SKM-1 (cell line): ENCODE data around the gene TARDBP.
"Not testable (repeated sequence)": the region's sequence is repeated elsewhere in the genome, so short reads cannot be mapped to it uniquely, and the experiment has no call there.

Experiments used
- DNase-seq: peaks from one replicate; lab custom pipeline; 2025; ENCODE audit not compliant: unreplicated experiment; lab: John Stamatoyannopoulos, UW

The TARDBP gene

DNA sequence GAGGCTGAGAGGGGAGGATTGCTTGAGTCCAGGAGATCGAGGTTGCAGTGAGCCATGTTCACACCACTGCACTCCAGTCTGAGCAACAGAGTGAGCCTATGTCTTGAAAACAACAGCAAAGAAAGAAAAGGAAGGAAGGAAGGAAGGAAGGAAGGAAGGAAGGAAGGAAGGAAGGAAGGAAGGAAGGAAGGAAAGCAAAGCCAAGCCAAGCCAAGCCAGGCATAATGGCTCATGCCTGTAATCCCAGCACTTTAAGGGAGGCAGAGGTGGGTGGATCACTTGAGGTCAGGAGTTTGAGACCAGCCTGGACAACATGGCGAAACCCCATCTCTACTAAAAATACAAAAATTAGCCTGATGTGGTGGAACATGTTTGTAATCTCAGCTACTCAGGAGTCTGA, 20.4 kb upstream of the TARDBP start:
- DNase-seq, result not testable (repeated sequence)

DNA sequence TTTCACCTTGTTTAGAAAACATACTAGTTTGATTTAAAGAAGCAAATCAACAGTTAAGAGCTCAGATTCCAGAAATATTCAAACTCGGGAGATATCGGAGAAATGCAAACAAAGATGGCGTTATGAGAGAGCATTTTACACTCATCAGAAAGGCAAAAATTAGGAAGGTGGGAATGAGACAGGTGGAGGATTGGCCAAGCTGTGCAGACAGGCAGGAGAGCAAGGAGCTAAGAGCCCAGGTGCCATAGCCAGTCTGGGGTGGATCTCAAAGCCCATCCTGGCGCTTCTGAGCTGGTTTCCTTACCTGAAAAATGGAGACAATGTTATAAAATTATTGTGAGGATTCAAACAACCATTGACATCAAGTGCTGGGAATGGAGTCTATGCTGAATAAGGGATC, 19.6 kb upstream of the TARDBP start:
- DNase-seq, result no peak

DNA sequence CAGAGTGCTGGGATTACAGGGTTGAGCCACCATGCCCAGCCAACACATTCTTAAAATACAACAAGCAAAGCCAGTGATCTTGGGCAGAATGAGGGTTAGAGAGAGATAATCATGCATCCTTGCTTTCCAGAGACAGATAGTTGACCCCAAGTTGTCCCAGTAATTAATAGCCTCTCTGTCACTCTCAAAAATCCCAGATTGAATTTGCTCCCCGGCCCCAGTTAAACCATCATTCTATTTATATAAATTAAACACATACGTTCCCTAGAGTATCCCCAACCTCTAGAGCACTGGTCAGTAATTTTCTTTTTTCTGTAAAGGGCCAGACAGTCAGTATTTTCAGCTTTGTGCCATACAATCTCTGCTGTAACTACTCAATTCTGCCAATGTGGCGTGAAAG, 16.4 kb upstream of the TARDBP start:
- no peak for DNase-seq

DNA sequence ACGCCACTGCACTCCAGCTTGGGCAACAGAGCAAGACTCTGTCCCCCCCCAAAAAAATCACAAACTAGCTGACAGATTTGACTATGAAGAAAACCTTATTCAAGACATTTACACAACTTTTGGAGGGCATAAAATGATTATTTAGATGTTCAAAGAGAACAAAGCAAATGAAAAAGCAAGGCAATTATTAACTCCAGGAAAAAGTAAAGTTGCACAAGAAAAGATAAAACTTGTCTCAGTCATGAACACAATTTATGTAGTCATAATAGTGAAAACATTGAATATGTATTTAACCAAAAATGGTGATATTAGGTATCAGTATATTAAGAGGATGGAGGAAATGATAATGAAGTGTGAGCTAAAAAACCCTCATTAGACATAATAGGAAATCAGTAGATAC, 11.9 kb upstream of the TARDBP start:
- DNase-seq, result no peak

DNA sequence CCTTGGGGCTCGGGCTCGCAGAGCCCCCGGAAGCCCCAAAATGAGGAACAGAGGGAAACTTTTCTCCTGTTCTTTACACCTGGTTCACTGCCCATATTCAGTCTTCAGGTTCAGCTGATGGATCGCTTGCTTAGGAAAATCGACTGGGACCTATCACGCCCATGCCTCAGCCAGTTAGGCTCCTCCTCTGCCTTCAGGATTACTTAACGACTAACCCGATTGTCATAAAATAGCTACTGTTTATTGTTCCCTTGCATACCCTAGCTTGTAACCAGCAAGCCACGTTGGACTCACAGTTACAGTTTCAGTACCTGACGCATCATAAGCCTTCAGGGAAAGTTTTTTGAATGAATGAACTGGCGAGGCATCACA, 692 bp downstream of the TARDBP start:
- DNase-seq, result no peak

DNA sequence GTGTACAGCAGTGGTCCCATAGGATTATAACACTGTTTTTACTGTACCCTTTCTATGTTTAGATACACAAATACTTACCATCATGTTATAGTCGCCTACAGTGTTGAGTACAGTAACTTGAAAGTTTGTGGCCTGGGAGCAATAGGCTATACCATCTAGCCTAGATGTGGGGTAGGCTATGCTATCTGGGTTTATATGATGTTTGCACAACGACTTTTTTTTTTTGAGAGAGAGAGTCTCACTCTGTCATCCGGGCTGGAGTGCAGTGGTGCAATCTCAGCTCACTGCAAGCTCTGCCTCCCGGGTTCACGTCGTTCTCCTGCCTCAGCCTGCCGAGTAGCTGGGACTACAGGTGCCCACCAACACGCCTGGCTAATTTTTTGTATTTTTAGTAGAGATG, 6.9 kb downstream of the TARDBP start:
- DNase-seq, result not testable (repeated sequence)

DNA sequence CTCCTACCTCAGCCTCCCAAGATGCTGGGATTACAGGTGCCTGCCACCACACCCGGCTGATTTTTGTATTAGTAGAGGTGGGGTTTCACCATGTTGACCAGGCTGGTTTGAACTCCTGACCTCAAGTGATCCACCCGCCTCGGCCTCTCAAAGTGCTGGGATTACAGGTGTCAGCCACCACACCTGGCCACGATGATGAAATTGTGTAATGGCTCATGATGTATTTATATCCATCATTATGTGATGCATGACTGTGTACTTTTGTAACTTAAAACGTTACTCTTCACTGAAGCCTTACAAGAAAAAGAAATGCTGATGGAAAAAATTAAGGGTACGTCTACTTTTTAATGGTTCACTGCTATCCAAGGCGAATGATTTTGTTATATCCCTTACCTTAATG, 7.5 kb downstream of the TARDBP start:
- no peak for DNase-seq

DNA sequence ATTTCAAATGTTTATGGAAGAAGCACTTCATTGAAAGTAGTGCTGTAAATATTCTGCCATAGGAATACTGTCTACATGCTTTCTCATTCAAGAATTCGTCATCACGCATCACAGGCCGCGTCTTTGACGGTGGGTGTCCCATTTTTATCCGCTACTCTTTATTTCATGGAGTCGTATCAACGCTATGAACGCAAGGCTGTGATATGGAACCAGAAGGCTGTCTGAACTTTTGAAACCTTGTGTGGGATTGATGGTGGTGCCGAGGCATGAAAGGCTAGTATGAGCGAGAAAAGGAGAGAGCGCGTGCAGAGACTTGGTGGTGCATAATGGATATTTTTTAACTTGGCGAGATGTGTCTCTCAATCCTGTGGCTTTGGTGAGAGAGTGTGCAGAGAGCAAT, 10.7 kb downstream of the TARDBP start:
- no peak for DNase-seq

DNA sequence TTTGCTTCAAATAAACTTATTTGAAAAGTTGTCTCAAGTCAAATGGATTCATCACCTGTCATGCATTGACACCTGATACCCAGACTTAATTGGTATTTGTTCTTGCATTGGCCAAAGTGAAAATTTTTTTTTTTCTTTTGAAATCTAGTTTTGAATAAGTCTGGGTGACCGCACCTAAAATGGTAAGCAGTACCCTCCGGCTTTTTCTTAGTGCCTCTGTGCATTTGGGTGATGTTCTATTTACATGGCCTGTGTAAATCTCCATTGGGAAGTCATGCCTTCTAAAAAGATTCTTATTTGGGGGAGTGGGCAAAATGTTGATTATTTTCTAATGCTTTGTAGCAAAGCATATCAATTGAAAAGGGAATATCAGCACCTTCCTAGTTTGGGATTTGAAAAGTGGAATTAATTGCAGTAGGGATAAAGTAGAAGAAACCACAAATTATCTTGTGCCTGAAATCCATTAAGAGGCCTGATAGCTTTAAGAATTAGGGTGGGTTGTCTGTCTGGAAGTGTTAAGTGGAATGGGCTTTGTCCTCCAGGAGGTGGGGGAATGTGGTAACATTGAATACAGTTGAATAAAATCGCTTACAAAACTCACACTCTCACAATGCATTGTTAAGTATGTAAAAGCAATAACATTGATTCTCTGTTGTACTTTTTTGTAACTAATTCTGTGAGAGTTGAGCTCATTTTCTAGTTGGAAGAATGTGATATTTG, 11.9 kb downstream of the TARDBP start:
- DNase-seq, result no peak

DNA sequence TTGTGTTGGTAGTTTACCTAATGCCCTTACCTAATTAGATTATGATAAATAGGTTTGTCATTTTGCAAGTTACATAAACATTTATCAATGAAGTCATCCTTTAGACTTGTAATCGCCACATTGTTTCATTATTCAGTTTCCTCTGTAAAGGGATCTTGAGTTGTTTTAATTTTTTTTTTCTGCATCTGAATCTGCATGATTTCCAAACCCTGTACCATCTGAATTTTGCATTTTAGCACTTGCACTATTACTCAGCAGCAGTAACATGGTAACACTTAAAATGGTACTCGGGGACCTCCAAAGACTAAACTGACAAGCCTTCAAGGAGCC, 12.4 kb downstream of the TARDBP start:
- no peak for DNase-seq

DNA sequence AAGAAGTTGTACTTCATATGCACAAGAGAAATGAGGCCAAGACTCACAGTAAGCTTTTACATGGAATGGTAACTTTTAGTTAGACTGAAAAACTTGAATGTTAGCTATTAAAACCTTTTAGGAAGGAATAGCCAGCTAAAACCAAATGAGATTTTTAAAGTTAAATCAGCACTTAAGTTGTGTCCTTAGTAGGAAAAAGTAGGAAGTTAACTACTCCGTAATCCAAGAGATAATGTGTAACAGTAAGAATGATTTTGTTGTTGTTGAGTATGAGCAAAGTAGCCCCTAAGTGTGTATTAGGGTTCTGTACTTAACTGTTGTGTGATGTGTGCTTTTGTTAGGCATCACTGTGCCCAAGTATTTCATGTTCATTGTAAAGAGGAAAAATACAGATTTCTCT, 13.2 kb downstream of the TARDBP start:
- DNase-seq, result no peak

DNA sequence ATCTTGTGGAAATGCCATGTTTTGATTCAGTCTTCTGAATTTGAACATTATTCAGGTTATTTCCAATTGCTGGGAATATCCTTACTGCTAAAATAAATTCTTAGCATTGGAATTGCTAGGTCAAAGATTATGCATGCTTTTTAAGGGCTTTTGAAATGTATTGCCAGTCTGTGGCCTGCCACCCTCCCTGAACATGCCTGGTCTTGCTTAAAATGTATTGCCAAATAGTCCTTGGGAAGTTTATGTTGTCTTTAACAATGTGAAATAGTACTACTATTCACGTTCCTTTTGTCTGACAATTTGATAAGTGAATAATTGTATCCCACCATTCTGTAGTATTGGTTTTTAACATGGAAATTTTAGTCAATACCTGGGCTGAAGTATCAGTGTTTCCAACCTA, 13.6 kb downstream of the TARDBP start:
- no peak for DNase-seq

DNA sequence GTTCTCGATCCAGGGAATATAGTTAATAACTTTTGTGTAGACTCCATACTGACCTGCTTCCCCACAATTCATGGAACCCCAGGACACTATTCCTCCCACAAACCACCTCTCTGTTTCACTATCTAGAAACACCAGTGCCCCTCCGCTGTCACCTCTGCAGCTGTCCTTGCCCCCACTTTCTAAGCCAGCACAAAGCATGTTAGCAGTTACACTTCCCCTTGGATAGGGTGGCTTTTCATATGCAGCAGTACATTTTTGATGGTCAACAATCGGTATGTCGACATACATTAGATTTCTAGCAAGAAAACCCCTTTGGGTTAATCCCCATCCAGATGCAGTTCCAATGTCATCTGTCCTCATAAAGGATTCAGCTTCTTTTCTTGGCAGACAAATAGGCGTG, 14.4 kb downstream of the TARDBP start:
- DNase-seq, result no peak

DNA sequence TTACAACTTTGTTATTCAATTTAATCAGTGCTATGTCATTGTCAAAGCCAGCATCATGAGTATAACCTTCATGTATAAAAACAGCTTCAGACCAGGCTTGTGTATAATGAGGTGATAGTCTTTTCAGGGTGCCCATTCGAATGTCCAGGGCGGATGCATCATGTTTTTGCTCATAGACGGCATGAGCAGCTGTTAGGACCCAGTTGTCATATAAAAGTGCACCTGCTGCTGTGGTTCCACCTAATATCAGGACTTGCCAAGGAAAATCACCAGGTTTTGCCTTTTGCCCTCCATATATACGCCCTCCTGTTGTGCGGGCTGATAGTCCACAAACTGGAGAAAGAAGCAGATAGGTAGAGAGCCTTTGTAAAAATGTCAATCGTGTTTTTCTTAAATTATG, 14.9 kb downstream of the TARDBP start:
- no peak for DNase-seq

DNA sequence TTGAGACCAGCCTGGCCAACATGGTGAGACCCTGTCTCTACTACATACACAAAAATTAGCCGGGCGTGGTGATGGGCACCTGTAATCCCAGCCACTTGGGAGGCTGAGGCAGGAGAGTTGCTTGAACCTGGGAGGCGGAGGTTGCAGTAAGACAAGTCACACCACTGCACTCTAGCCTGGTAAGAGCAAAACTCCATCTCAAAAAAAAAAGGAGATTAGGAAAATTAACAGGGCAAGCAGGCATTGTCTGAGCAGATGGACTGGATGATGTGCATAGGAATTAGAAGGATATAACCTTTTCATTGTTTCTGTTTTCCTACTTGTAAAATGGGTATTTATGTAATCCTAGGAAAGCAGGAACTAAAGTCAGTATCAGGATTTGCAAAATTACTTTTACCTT, 15.6 kb downstream of the TARDBP start:
- no peak for DNase-seq

DNA sequence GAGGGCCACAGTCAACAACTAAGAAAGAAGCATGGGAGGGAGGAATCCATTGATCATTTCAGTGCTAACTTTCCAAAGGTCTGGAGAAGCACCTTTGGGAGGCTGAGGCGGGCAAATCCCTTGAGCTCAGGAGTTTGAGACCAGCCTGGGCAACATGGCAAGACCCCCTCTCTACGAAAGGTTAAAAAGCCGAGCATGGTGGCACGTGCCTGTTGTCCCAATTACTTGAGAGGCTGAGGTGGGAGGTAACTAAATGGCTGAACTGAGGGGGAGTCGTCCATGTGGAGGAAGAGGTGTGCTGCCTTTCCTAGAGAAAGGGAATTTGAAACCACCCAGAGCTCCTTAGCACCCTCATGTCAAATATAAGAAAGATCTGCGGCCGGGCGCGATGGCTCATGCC, 18.4 kb downstream of the TARDBP start:
- no peak for DNase-seq

DNA sequence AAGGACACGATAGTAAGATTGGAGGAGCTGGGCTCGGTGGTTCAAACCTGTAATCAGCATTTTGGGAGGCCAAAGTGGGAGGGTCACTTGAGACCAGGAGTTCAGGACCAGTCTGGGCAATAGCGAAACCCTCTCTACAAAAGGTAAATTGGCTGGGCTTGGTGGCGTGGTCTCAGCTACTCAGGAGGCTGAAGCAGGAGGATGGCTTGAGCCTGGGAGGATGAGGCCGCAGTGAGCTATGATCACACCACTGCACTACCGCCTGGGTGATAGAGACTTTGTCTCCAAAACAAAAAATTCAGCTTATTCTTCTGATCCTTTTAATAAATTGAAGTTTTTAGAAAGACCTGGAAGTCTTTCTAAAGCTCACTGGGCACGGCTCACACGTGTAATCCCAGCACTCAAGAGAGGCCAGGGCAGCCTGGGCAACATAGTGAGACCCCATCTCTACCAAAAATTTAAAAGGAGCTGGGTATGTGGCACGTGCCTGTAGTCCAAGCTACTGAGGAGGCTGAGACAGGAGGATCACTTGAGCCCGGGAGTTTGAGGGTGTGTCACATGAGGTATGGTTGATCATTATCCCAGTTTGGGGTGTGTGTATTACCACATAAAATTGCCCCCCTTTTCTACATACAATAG, 19.3 kb downstream of the TARDBP start:
- no peak for DNase-seq

DNA sequence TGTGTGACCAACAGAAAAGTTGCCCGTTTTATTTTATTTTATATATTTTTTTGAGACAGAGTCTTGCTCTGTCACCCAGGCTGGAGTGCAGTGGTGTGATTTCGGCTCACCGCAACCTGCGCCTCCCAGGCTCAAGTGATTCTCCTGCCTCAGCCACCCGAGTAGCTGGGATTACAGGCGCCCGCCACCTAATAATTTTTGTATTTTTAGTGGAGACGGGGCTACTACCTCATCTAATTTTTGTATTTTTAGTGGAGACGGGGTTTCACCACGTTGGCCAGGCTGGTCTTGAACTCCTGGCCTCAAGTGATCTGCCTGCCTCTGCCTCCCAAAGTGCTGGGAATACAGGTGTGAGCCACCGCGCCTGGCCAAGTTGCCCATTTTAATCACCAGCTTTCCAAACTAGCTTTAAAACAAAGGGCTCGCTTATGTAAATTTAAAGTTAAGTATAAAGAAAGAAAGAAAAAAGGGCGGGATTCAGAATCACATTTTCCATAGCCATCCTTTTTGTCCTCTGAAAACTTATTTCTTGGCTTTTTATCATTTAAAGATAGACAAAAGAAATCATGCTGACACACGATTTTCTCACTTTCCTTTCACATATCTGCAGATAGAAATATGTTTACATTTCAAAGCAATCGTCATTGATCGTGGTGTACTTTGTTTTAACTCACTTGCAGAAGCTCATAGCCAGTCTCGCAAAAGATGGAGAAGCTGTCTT, 24.7 kb downstream of the TARDBP start:
- not testable (repeated sequence) for DNase-seq

DNA sequence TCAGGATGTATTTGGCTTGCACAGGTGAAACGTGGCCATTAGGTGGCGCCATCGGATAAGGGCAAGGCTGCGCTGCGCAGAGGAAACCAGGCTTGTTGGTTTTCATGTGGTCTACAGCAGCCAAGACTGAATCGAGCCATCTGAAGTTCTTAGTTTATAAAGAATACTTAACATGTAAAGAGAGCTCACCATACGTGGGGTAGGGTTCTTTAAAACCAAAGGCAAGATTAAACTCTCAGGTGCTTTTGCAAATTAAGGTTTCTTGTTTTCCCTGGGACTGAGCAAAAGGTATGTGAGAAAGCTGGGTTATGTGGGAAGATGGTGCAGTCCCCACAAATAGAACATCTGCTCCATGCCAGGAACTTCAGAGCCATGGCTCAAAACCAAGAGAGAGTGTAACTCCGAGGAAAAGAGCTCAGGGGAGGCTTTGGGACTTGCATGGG, 25.3 kb downstream of the TARDBP start:
- DNase-seq, result peak; percentile 79

DNA sequence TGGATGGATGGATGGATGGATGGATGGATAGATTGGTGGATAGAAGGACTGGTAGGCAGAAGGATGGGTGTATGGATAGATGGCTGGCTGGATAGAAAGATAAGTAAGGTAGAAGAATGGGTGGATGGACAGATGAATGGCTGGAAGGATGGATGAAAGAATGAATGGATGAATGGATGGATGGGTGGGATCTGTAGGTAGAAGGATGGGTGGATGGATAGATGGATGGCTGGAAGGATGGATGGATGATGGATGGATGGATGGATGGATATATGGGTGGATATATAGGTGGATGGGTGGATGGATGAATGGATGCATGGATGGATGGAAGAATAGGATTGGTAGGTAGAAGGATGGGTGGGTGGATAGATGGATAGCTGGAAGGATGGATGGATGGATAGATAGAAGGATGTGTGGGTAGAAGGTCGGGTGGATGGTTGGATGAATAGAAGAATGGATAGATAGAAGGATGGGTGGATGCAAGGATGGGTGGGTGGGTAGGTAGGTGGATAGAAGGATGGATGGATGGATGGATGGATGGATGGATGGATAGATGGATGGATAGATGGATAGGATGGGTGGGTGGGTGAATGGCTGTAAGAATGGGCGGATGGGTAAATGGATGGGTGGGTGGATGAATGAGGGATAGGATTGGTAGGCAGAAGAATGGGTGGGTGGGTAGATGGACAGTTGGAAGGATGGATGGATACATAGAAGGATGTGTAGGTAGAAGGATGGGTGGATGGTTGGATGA, 27.1 kb downstream of the TARDBP start:
- DNase-seq, result no peak

DNA sequence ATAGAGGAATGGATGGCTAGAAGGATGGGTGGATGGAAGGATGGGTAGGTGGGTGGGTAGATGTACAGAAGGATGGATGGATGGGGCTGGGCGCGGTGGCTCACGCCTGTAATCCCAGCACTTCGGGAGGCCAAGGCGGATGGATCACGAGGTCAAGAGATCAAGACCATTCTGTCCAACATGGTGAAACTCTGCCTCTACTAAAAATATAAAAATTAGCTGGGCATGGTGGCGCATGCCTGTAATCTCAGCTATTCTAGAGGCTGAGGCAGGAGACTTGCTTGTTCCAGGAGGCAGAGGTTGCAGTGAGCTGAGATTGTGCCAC, 27.6 kb downstream of the TARDBP start:
- DNase-seq, result not testable (repeated sequence)

DNA sequence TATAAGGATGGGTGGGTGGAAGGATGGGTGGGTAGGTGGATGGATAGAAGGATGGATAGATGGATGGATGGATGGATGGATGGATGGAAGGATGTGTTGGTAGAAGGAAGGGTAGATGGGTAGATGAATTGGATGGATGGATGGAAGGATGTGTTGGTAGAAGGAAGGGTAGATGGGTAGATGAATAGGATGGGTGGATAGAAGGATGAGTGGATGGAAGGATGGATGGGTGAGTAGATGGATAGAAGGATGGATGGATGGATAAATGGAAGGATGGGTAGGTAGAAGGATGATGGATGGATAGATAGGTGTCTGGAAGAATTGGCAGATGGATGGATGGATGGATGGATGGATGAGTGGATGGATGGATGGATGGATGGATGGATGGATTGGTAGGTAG, 28.6 kb downstream of the TARDBP start:
- DNase-seq, result no peak
